NCI-H774 (cell line): ENCODE measurements around the gene VAPB.
"Not testable (repeated sequence)": the region's sequence is repeated elsewhere in the genome, so short reads cannot be mapped to it uniquely, and the experiment has no call there.

Source experiments
- DNase-seq: peaks from one replicate; lab custom pipeline; 2025; lab: John Stamatoyannopoulos, UW

Gene VAPB

GRCh38 chr20:58407201-58407873, 18.3 kb downstream of the VAPB start:
- no peak for DNase-seq

GRCh38 chr20:58407966-58408557, 19.0 kb downstream of the VAPB start:
- no peak for DNase-seq

GRCh38 chr20:58408603-58409246, 19.7 kb downstream of the VAPB start:
- DNase-seq: no peak

- not testable (repeated sequence) for DNase-seq
Observed at GRCh38 chr20:58414216-58414615, 25.2 kb downstream of the VAPB start.

- DNase-seq: not testable (repeated sequence)
Observed at GRCh38 chr20:58414786-58415185, 25.8 kb downstream of the VAPB start.

- no peak for DNase-seq
Observed at GRCh38 chr20:58416057-58416456, 27.0 kb downstream of the VAPB start.

GRCh38 chr20:58416835-58417234, 27.8 kb downstream of the VAPB start:
- no peak for DNase-seq

GRCh38 chr20:58417438-58417837, 28.4 kb downstream of the VAPB start:
- DNase-seq: no peak

GRCh38 chr20:58418949-58419748, 30.1 kb downstream of the VAPB start:
- no peak for DNase-seq

GRCh38 chr20:58420798-58421496, 31.9 kb downstream of the VAPB start:
- DNase-seq: no peak

GRCh38 chr20:58421497-58421850, 32.4 kb downstream of the VAPB start:
- no peak for DNase-seq

- no peak for DNase-seq
Observed at GRCh38 chr20:58424218-58424969, 35.4 kb downstream of the VAPB start.

GRCh38 chr20:58427571-58427970, 38.5 kb downstream of the VAPB start:
- DNase-seq: not testable (repeated sequence)

- no peak for DNase-seq
Observed at GRCh38 chr20:58428364-58428763, 39.3 kb downstream of the VAPB start.

GRCh38 chr20:58429303-58429702, 40.3 kb downstream of the VAPB start:
- DNase-seq: no peak

- DNase-seq: no peak
Observed at GRCh38 chr20:58431134-58431533, 42.1 kb downstream of the VAPB start.

GRCh38 chr20:58432186-58432954, 43.3 kb downstream of the VAPB start:
- DNase-seq: no peak

- no peak for DNase-seq
Observed at GRCh38 chr20:58433029-58433647, 44.1 kb downstream of the VAPB start.

- DNase-seq: no peak
Observed at GRCh38 chr20:58433759-58434158, 44.7 kb downstream of the VAPB start.

- DNase-seq: no peak
Observed at GRCh38 chr20:58434326-58434725, 45.3 kb downstream of the VAPB start.
